Kidney (tissue), 14 donors: Measurements from ENCODE around the gene GINS1. TPM values are rescaled to one million over a fixed set of nuclear protein-coding genes. Genes with fewer than 3 reads are reported as not detected.

Source experiments
- DNase-seq, 5 donors: peaks; one replicate each; pipeline ENCODE4 v3.0.0-alpha.2; 2013 to 2020
- FAIRE-seq: peaks from 2 replicates; lab custom pipeline; 2012; peaks lifted over from hg19 to GRCh38; lab: Jason Lieb, UNC
- H3K27ac ChIP-seq, 2 donors: one replicate each; pipeline ENCODE4 v1.7.0; 2013; ENCODE audit warnings: low read depth in 2 of 2, low read length in 2 of 2, inconsistent platforms in 1 of 2
- H3K27me3 ChIP-seq: one replicate; pipeline ENCODE4 v1.7.1; 2013; ENCODE audit warnings: low read length, inconsistent platforms; ENCODE audit not compliant: control insufficient read depth, insufficient read depth
- H3K36me3 ChIP-seq, 3 donors: one replicate each; pipeline versions ENCODE4 v1.7.0 to v1.7.1; 2013; ENCODE audit warnings: low read length in 3 of 3, control low read depth in 1 of 3, inconsistent platforms in 1 of 3; ENCODE audit not compliant: insufficient read depth in 3 of 3, control insufficient read depth in 2 of 3
- H3K4me1 ChIP-seq, 3 donors: one replicate each; pipeline versions ENCODE4 v1.7.0 to v1.7.1; 2013; ENCODE audit warnings: low read length in 3 of 3, inconsistent platforms in 1 of 3, low read depth in 1 of 3; ENCODE audit not compliant: control insufficient read depth in 2 of 3, insufficient read depth in 2 of 3
- H3K4me3 ChIP-seq, 3 donors: one replicate each; pipeline versions ENCODE4 v1.7.0 to v1.8.1; 2013; ENCODE audit warnings: low read length in 3 of 3, control low read depth in 1 of 3, inconsistent platforms in 1 of 3
- H3K9ac ChIP-seq, 3 donors: one replicate each; pipeline versions ENCODE4 v1.7.0 to v1.7.1; 2013; ENCODE audit warnings: low read length in 3 of 3, control low read depth in 1 of 3, inconsistent platforms in 1 of 3
- H3K9me3 ChIP-seq, 3 donors: one replicate each; pipeline versions ENCODE4 v1.7.0 to v1.7.1; 2013; ENCODE audit warnings: low read length in 3 of 3, control low read depth in 1 of 3, inconsistent platforms in 1 of 3; ENCODE audit not compliant: control insufficient read depth in 2 of 3, insufficient read depth in 1 of 3
- CTCF ChIP-seq: IDR thresholded peaks from 3 replicates; pipeline ENCODE4 v1.5.1; 2012; ENCODE audit warnings: mild to moderate bottlenecking, moderate library complexity, borderline replicate concordance; ENCODE audit not compliant: insufficient read depth; ENCODE audit errors: extremely low read depth
- intact Hi-C: fragments of 100-400 bp; cut with DNase I; formaldehyde crosslinking; loops from one replicate; pipeline ENCODE4 v1.11.1; 2022
- polyA plus RNA-seq: library from polyadenylated mRNA; stranded (reverse); fragments of 350-450 nt; fragmentation: Illumina TruSeq; extraction: RNeasy Lipid Tissue Mini Kit (QIAGEN cat#74804); gene quantifications from one replicate; pipeline ENCODE4 v1.2.3, GENCODE V29; 2014; ENCODE audit warnings: low read depth, low replicate concordance; ENCODE audit not compliant: insufficient read depth
- total RNA-seq: library from RNA; stranded (reverse); fragmentation: NEBNext Ultra II Directional; extraction: Animal tissue kit (Norgen Biotek cat#: 25700); gene quantifications from one replicate; pipeline ENCODE4 v1.2.1, GENCODE V29; 2021
- donor health status: control.
- donor health status: control.
- donor health status: control.
- donor health status: control.
- donor health status: control.
- donor health status: DM: yes; HTN: yes; CAD: no.
- donor health status: Normal renal cell carcinoma (clear cell type).

GINS1 gene
- total and polyA plus RNA-seq, 2 donors from 2014 or later = 1.1 to 2.4 TPM

DNA sequence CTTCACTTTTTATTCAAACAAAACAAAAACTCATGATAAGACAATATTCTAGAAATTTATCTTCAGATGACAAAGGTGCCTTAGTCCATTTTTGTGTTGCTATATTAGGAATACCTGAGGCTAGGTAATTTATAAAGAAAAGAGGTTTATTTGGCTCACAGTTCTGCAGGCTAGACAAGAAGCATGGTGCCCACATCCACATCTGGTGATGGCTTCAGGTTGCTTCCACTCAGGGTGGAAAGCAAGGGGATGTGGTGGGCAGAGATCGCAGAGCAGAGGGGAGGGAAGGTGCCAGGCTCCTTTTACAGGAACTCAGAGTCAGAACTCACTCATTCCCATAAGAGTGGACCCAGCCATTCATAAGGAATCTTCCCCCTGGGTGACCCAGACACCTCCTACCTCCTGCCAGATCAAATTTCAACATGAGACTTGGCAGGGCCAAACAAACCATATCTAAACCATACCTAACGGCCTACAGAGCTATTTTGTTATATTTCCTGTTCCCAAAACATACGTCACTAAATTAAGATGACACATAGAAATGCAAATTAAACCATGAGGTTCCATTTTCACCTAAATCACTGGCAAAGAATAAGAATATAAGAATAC is 43.2 kb upstream of the GINS1 start:
- no peak overlapping the region for H3K4me3 ChIP-seq
- H3K27ac ChIP-seq = no peak overlapping the region

GRCh38 chr20:25364879-25365699 is 42.4 kb upstream of the GINS1 start:
- Histone ChIP-seq H3K4me3 (no peak overlapping the region), H3K9me3 (no peaks in the 10 kb centered on the region), H3K9ac (no peak overlapping the region), H3K27me3 (no peaks in the 10 kb centered on the region), H3K27ac (no peak overlapping the region), H3K36me3 (no peaks in the 10 kb centered on the region), H3K4me1 (no peaks in the 10 kb centered on the region)
- DNase-seq = no peak
- intact Hi-C loops = no loop called here
- no peak for TF ChIP-seq CTCF
- no peak for FAIRE-seq

More for the DNA sequence above, 43.2 kb upstream of the GINS1 start:
- Histone ChIP-seq H3K9ac (no peak overlapping the region), H3K36me3 (no peaks in the 10 kb centered on the region), H3K9me3 (no peaks in the 10 kb centered on the region), H3K27me3 (no peaks in the 10 kb centered on the region), H3K4me1 (no peaks in the 10 kb centered on the region)
- DNase-seq (no peak), FAIRE-seq (no peak)
- intact Hi-C loops = no loop called here
- TF ChIP-seq CTCF = no peak

DNA sequence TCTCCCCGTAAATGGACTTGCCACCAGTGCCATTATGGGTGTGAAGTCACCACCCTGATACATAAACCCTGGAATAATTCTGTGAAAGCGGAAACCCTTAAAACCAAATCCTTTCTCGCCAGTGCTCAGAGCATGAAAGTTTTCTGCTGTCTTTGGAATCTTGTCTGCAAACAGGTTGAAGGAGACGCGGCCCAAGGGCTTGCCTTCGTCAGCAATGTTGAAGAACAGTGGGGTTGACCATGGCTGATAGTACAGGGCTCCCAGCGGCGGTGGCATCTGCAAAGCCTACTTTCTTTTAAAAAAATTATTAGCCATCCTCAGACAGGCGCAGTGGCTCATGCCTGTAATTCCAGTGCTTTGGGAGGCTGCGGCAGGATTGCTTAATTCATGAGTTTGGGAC is 38.9 kb upstream of the GINS1 start:
- FAIRE-seq (no peak), DNase-seq (no peak)
- H3K4me3 ChIP-seq = no peak overlapping the region
- H3K27ac ChIP-seq = no peak overlapping the region
- no peak for TF ChIP-seq CTCF
- H3K36me3 ChIP-seq = no peaks in the 10 kb centered on the region
- intact Hi-C loops = no loop called here
- H3K9me3 ChIP-seq = no peaks in the 10 kb centered on the region
- no peaks in the 10 kb centered on the region for H3K4me1 ChIP-seq
- no peak overlapping the region for H3K9ac ChIP-seq
- H3K27me3 ChIP-seq = no peaks in the 10 kb centered on the region
